ENCODE results near the gene TMC2.

The TMC2 gene

DNA sequence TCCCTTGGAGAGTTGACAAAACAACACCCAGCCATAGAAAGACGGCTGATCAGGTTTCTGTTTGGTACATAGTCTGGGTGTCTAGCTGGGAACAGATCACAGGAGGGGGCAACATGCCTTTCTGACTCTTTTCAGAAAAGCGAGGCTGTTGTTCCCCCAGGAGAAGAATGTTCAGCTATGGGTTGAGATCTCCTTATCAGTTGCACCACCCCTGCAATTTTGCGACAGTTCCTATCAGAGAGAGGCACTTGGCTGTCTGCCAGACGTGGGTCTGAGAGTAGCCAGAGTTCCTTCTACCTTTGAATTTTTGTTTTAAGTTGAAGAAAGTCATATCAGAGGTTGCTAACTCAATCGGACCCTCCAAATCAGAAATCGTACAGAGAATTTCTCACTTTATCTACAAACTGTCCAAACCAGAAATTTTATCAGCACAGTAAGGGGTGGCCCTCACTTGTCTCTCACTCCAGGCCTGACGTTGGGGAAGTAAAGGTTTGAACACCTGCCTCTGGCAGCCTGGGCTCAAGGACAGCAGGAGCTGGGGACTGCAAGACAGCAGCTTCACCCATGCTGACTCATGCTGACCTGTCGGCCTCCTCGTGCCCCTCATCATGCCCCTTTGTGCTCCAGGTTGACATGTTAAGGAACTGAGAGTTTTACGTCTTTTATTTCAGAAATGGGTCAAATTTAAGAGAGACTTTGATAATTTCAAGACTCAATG, 42.3 kb downstream of the TMC2 start:
- DNase-seq = no peak

DNA sequence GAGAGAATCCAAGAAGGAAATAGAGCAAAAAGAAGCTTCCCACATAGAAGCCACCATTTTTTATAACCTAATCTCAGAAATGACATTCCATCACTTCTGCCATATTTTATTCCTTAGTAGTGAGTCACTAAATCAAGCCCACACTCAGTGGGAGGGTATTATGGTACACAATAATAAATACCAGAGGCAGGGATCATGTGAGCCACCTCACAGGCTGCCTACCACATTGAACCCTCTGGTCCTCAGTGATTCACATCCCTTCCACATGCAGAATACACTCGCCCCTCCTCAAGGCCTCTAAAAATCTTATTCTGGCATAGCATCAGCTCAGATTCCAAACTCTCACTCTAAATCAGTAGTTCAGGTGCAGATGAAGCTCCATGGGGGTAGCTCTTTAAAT, 49.4 kb downstream of the TMC2 start:
- peak; percentile 84 for DNase-seq

DNA sequence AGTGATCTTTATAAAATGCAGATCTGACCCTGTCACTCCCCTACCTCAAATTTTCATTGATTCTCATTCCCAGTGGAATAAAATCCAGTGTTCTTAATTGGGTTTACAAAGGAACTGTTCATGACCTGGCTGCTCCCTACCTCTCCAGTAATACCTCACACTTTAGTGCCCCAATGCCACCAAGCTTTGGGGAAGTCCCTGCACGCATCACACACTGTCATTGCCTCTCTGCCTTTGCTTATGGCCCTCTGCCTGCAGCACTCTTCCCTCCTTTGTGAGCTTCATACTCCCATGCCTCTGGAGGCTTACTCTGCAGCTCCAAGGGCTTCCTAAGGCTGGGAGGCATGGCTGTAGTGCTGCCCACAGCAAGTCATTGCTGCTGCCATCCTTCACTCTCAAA, 57.4 kb downstream of the TMC2 start:
- DNase-seq = no peak

DNA sequence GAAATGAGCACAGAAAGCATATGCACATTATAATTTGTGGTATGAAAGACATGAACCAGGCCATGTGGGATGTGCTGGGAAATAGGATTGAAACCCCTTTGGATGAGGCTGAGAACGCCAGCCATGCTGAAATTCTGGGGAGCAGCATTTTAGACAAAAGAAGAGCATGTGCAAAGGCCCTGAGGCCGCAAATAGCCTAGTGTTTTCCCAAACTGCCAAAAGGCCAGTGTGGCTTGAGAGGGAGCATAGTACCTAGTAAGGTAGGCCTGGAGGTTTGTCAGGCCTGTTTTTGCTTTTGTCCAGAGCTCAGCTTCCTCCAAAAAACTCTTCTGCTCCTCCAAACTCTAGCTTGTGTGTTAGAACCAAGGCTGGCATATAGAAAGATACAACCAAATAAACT, 58.7 kb downstream of the TMC2 start:
- DNase-seq = no peak

DNA sequence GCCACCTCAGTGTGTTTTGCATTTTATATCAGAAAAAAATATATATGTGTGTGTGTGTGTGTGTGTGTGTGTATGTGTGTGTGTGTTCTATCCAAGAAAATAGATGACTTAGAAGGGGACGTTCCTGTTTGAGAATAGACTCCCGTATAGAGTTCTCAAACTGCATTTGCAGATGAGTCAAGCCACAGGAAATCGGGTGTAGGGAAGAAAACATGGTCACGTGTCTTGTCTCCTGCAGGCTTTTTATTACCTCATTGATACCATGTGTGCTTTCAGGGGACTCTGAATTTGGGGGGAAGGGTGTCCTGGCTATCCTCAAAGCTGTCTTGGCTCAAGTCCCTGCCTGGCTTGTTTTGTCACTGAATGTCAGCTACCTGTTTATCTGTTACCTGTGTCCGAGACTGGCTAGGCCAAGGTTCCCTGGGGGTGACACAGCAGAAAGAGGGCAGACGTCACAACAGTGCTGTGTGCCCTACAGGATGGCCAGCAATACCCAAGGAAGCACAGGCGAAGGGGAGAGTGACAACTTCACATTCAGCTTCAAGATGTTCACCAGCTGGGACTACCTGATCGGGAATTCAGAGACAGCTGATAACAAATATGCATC, 60.4 kb downstream of the TMC2 start:
- DNase-seq = peak; percentile 47

DNA sequence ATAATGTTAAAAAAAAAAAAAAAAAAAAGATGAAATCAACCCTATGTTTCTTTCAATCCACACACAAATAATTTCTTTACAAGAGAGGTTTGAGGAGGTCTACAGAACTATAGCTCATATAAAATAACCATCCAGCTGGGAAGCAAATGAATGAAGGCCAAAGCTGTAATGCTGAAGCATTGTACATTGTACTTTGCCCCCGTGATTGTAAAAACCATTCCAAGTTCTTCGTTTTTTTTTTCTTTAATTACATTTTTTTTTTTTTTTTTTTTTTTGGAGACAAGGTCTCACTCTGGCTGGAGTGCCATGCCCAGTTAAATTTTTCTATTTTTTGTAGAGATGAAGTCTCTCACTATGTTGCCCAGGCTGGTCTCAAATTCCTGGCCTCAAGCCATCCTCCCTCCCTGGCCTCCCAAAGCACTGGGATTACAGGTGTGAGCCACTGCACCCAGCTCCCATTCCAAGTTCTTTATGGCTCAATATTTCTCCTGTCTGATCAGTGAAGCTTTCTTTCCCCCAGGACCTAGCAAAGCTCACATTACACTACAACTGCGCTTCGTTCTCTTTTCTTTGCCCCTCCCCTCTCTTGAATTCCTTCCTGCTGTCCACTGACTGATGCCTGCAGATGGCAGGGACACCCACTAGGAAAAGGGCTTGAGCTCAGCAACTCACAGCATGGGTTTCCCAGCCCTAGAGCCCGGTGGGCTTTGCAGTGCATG, 63.1 kb downstream of the TMC2 start:
- peak; percentile 15 for DNase-seq

DNA sequence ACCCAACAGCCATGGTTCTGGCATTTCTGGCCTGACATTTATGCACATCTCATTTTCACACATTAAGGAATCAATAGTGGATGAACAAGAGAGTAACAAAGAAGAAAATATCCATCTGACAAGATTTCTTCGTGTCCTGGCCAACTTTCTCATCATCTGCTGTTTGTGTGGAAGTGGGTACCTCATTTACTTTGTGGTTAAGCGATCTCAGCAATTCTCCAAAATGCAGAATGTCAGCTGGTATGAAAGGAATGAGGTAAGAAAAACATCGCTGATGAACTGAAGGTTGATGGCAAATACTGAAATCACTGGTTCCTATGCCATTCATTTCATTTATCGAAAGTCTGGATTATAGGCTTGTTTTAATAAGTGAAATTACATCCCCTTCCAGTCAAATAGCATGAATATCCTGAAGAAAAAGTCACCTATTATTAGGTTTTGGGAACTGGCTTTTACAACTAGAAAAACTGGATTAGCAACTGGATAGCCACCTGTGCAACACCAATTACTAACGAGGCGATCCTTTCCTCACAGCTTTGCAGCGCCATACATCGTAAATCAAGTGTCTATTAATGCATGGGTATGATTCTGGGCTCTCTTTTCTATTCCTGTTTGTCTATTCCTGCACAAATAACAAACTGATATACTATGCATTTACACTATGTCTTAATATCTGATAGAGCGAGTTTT, 65.8 kb downstream of the TMC2 start:
- peak; percentile 29 for DNase-seq

DNA sequence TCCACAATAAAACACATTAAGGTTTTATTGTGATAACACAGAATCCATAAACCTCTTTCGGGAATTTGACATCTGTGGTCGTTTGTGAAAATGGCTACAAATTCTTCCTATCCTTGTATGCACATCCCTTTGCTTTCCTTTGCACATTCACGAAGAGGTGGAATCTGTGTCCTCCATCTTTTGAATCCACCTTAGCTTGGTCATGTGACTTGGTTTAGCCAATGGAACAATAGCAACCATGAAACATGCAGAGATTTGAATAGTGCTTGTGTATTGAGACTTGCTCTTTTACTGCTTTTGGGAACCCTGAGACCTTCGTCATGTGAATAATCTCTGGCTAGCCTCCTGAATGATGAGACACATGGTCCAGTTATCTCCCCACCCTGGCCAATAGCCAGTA, 66.4 kb downstream of the TMC2 start:
- no peak for DNase-seq

DNA sequence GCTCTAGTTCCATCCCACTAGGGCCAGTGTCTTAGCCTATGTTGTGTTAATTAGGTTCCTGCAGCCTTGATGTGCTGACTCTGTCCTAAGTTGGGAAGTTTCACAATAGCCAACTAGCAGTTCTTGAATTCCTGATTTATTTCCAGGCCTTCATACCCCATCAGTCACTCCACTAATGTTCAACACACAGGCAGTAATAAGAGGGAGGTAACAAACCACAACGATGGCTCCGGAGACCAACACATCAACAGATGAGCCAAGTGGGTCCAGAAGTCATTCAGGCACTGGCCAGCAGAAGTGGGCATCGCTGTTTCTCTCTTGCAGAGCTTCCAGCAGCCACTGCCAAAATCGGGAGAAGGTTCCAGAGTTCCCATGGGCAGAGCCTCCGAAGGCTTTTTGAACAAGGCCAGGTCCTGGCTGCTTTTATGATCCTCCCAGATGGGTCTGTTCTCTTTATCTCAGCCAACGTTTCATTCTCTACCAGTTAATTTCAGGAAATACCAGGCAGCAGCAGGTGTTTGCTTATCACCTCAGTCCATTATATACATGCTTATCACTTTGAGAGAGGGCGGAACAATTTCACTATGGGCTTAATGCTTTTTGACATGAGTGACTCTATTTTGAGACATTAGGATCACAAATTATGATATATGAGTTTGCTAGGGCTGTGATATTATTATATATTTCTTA, 67.6 kb downstream of the TMC2 start:
- DNase-seq = no peak

DNA sequence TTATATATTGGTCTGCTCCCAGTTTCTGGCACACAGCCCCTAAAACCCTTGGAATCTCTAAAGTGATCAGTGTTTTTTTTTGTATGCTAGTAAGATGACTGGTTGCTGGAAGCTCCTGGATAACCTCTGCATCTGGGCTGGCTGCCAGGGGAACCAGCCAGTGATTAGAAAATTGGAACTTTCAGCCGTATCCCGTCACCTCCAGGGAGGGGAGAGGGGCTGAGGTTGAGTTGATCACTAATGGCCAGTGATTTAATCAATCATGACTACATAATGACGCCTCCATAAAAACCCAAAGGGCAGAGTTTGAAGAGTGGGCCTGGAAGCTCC, 68.1 kb downstream of the TMC2 start:
- DNase-seq = no peak

DNA sequence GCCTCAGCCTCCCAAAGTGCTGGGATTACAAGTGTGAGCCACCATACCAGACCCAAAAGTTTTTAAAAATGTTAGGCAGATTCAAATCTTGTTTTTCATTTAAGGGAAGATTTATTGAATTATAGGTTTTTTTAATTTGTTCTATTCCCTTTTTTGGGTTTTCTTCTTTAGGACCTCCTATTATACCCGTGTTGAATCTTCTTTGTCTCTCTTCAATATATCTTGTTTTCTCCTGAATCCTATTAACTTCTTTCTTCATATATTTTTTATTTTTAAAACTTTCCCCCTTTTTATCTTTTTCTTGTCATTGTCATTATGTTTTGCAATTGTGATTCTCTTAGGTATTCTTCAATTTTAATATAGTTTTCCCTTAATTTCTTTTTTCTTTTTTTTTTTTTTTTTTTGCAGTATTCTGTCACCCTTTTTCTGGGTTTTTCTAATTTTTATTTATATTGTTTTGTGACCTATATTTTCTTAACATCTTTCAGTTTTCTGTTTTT, 70.2 kb downstream of the TMC2 start:
- no peak for DNase-seq

DNA sequence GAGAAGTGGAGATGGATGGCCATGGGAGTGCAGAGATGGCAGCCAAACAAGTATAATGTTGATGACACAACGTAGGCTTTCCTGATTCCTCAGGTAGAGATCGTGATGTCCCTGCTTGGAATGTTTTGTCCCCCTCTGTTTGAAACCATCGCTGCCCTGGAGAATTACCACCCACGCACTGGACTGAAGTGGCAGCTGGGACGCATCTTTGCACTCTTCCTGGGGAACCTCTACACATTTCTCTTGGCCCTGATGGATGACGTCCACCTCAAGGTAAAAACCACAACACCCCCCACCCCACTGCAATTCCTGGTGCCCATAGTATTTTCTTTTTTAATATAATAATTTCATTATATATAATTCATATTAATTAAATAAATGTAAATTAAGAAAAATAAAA, 74.0 kb downstream of the TMC2 start:
- no peak for DNase-seq

DNA sequence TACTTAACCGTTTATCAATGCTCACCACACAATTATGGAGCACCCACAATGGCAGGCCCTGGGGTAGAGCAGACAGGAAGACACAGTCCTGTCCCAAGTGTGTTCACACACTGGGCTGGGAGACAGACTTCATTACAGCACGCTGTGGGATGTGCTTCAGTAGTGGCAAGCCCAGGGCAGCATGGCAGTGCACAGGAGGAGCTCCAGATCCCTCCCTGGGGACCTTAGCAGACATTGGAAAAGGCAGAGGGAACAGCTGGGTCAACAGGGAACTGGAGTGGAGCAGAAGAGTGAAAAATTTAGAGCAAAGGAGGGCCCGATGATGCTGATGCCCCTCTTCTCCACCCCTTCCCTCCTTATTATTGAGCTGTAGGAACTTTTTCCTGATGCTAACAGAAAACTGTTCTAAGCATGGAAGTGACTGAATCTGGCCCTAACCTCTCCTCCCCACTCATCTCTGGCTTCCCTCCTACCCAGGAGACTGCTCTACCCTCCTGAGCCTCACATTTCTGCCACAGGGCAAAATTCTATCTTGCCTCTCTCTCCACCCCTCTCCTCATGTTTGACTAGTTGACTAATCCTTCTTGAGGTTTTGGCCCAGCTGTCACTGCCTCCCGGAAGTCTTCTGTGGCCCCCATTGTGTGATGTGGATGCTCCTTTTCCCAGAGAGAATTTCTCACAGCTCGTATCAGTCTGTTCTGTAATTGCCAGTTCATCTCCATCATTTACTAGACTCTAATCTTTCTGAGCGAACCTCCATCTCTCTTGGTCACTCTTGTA, 74.8 kb downstream of the TMC2 start:
- no peak for DNase-seq

DNA sequence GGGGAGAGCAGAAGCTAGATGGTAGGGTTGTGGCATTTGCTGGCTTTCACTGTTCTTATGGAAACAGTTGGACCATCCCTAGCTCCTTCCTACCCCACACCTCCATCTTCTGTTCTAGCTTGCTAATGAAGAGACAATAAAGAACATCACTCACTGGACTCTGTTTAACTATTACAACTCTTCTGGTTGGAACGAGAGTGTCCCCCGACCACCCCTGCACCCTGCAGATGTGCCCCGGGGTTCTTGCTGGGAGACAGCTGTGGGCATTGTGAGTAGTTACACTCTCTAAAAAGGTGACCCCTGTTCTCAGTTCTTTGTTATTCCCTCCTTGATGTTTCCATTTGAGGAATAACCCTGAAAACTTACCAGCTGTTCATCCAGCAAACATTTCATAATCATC, 75.7 kb downstream of the TMC2 start:
- no peak for DNase-seq

DNA sequence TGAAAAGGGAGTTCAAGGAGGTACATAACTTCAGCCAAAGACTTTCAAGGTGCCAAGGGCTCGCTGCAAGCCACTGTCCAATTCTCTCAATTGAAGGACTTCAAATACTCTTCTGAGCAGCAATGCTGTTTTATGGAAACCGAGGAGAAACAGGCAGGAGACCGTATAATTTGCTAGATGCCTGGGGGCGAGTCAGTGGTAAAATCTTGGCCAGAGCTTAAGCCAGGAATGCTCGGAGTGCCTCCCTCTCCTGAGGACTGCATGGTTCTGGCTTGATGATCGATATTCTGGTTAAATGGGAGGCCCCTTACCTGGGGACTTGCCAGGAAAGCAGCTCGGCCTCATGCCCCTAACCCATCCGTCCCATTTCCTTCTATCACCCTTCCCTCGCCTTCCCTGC, 80.3 kb downstream of the TMC2 start:
- DNase-seq = peak; percentile 23

DNA sequence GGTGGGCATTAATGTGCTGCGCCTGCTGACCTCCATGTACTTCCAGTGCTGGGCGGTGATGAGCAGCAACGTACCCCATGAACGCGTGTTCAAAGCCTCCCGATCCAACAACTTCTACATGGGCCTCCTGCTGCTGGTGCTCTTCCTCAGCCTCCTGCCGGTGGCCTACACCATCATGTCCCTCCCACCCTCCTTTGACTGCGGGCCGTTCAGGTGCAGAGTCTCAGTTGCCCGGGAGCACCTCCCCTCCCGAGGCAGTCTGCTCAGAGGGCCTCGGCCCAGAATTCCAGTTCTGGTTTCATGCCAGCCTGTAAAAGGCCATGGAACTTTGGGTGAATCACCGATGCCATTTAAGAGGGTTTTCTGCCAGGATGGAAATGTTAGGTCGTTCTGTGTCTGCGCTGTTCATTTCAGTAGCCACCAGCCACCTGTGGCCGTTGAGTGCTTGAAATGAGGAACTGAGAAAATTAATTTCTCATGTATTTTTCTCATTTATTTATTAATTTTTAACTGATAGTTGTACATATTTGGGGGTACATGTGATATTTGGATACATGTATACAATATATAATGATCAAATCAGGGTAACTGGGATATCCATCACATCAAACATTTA, 80.8 kb downstream of the TMC2 start:
- no peak for DNase-seq

DNA sequence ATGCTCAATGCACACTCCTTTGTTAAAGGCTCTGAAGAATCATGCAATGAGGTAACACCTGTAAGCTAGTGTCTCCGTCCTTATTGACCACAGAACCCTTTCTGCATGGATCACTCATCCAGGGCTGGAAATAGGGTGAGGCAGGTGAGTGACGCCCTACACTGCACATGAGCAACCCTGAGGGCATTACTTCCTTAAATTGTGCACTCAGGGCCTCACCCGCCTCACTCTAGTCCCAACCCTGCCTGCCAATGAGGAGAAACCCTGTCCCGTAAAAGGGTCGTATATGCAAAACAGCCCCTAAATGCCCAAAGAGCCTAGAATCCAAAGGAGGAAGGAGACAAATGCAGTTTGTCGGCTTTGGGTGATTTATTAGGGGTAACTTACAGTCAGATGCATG, 82.4 kb downstream of the TMC2 start:
- no peak for DNase-seq

DNA sequence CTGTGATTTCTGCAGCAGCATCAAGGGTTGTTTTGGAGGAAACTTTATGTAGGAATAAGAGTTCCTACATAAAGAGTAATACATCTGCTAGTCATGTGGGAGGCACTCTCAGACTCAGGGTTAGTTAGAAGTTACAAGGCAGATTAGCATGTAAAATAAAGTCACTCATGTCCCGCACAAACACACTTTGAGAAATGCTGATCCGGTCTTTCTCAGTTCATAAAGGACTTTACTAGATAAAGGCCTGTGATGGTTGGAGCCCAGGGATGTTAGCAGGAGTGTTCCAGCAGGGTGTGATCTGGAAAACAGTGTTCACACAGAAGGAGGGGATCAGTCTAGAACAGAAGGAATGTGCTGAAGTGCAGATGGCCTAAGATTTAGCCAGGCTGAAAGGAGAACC, 83.0 kb downstream of the TMC2 start:
- DNase-seq = no peak

DNA sequence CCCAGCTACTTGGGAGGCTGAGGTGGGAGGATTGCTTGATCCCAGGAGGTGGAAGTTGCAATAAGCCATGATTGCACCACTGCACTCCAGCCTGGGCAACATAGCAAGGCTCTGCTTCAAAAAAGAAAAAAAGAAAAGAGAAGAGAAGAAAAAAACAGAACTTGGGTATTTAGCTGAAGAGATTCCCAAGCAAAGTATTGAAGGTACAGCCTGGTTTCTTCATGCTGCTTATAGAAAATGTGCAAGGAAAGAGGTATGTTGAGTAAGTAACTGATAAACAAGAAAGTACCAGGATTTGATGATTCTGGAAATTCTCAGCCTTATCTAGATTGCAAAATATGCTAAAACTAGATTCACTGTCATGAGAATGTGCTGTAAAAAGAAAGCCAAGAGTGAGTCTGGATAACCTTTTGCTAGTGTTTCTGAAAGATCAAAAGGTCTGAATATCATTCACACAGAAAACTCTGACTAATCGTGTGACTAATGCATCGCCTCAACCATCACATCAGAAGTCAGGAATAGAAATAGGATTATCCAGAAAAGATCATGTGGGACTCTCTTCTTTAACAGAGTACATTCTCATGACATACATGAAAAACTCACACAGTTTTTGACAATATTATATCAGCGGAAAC, 83.7 kb downstream of the TMC2 start:
- peak; percentile 58 for DNase-seq

DNA sequence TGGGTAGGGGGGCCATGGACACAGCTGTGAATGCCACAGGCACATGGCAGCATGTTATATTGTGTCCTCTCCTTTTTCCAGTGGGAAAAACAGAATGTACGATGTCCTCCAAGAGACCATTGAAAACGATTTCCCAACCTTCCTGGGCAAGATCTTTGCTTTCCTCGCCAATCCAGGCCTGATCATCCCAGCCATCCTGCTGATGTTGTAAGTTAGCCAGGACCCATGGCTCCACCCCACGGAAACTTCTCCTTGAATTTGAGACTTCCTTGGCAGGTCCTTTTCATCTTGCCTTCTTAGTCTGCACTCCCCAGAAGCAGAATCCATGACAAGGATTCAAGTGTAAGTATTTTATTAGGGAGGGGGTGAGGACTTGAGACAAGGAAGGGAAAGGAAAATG, 87.8 kb downstream of the TMC2 start:
- DNase-seq = no peak

DNA sequence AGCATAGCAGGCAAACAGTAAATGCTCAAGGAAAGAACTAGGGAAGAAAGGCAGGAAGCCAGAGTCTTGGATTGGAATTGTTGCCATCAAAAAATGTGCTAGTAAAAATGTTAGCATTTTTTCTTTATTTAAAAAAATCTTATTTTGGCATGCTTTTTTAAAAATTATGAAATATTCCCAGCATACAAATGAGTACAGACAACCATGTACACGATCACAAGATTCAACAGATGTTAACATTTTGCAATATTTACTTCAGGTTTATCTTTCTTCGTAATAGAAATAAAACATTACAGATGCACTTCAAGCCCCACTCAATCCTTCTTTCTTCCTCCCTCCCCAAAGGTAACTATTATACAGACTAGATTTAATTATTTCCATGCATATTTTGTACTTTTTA, 88.7 kb downstream of the TMC2 start:
- DNase-seq = no peak
